Measurements from ENCODE around the gene RPEL1.
A peak's percentile ranks its signal among the peaks of the same experiment; 100 is the strongest.
"Not testable (repeated sequence)": the region's sequence is repeated elsewhere in the genome, so short reads cannot be mapped to it uniquely, and the experiment has no call there.

Gene RPEL1

DNA sequence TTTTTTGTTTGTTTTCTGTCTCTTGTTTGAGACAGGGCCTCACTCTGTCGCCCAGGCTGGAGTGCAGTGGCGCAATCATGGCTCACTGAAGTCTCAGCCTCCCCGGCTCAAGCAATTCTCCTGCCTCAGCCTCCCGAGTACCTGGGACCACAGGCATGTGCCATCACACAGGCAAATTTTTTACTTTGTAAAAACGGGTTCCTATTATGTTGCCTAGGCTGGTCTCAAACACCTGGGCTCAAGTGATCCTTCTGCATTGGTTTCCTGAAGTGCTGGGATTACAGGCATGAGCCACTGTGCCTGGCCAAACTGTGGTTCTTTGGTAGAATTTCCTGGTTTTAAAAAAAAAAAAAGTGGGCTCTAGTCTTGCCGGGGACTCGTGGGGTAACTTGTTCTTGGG is at the start of gene RPEL1:
Gene RPEL1, plus strand, starts transcription at position 301 of the 400 bp plus-strand sequence. CDS start 110 bp downstream, outside the sequence.
- DNase-seq (ENCODE audit: low read depth): not testable (repeated sequence)

DNA sequence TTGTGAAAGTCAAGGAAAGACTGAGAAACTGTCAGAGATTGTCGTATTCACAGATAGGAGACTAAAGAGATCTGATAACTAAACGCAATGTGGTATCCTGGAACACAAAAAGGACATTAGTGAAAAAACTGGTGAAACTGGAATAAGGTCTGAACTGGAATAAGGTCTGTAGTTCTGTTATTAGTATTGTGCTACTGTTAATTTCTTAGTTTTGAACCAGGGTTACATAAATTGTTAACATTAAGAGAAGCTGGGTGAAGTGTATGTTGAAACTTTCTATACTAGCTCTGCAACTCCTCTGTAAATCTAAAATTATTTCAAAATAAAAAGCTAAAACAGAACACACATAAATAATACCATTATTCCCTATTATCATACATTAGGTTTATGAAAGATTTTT is 49.2 kb upstream of the RPEL1 start:
- no peak for DNase-seq (ENCODE audit: low read depth)

DNA sequence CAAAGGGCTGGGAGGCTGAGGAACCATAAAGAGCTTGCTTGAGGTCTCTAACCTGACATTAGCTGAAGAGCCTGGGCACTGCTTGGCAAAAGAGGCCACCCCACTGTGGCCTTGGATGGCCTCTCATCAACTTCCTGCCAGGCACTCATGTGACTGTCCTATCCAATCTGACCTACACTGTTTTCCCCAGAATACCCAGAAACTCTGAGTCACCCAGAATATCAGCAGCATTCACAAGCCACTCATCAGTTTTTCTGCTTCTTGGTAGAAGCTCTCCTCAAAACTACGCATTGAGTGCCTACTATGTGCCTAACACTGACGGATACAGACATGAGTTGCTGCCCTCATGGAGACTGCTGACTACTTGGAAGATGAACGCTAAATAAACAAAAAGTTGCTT is 48.5 kb upstream of the RPEL1 start:
- peak; percentile 84 for DNase-seq (ENCODE audit: low read depth)

DNA sequence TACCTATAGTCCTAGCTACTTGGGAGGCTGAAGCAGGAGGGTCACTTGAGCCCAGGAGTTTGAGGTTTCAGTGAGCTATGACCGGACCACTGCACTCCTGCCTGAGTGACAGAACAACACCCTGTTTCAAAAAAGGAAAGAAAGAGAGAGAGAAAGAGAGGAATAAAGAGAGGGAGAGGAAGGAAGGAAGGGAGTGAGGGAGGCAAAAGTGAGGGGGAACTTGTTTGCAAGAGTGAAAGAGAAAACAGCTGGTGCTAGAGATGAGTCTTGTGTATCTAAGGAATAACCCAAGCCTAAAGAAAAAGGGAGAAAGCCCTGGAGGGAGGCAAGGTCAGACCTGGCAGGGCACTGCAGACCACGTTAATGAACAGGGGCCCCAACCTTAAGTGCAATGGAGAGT is 47.8 kb upstream of the RPEL1 start:
- peak; percentile 59 for DNase-seq (ENCODE audit: low read depth)

DNA sequence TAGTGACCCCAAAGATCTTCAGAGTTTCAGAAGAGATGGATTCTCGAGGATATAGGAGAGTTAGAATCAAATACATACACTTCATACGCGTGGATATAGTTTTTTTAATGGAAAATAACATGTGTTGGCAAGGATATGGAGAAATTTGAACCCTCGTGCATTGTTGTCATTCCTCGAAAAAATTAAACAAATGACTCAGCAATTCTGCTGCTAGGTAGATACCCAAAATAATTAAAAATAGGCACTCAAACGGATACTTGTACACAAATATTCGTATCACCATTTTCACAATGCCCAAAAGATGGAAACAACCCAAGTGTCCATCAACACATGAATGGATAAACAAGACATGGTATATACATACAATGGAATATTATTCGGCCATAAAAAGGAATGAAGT is 47.0 kb upstream of the RPEL1 start:
- DNase-seq (ENCODE audit: low read depth): no peak

DNA sequence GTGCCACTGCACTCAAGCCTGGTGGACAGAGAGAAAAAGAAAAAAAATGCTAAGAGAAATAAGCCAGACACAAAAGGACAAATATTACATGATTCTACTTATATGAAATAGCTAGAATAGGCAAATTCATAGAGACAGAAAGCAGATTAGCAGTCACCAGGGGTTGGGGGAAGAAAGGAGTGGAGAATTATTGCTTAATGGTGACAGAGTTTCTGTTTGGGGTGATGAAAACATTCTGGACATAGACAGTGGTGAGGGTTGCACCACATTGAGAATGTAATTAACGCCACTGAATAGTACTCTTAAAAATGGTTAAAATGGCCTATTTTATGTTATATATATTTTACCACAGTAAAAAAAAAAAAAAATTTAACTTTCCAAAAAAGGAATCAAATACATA is 46.2 kb upstream of the RPEL1 start:
- DNase-seq (ENCODE audit: low read depth): no peak

DNA sequence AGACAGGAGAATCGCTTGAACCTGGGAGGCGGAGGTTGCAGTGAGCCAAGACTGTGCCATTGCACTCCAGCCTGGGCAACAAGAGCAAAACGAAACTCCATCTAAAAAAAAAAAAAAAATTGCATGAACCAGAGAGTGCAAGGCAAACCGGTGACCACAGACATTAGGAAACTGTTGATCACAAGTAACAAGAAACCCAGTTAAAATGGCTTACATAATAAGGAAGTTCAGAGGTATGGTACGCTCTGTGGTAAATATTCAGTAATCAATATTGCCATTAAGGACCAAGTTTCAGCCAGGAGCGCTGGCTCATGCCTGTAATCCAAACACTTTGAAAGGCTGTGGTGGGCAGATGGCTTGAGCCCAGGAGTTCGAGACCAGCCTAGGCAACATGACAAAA is 43.4 kb upstream of the RPEL1 start:
- no peak for DNase-seq (ENCODE audit: low read depth)

DNA sequence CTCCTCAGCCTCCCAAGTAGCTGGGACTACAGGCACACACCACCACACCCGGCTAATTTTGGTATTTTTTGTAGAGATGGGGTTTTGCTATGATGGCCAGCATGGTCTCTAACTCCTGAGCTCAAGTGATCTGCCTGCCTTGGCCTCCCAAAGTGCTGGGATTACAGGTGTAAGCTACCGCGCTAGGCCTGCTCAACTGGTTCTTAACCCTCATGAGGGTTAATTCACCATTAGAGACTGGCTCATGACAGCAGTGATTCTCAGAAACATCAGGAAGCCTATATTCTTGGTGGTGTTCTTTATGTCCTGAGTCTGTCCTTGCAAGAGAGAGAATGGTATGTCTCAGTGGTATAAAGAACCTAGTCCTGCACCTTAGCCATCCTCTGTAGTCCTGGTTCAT is 42.2 kb upstream of the RPEL1 start:
- DNase-seq (ENCODE audit: low read depth): no peak

DNA sequence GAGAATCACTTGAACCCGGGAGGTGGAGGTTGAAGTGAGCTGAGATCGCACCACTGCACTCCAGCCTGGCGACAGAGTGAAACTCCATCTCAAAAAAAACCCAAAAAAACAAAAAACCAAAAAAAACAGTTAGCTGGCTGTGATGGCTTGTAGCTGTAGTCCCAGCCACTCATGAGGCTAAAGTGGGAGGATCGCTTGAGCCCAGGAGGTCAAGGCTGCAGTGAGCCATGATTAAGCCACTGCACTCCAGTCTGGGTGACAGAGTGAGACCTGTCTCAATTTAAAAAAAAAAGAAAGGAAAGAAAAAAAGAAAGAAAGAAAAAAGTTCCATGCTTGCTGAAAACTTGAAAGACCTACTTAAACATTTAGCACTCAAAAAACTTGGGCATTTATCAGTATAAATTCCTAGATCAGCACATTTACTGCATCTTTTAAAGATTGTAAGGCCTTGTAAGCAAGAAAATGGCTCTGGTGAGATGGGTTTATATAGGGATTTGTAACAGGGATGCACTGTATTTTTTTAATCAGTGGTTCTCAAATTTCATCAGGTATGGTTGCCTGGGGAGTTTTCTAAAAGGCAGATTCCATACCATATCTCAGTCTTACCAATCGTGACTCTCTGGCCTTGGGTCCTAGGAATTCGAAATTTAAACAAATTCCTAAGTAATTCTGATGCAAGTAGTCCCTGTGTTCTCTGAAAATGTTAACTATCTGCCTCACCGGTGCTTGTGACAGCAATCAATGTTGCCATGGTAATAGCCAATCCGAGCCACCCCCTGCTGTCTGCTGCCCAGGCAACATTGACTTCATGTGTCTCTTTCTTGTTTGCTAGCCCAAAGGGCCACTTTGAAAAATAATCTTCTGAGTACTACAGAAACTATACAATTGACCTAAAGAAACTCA is 41.1 kb upstream of the RPEL1 start:
- no peak for DNase-seq (ENCODE audit: low read depth)

DNA sequence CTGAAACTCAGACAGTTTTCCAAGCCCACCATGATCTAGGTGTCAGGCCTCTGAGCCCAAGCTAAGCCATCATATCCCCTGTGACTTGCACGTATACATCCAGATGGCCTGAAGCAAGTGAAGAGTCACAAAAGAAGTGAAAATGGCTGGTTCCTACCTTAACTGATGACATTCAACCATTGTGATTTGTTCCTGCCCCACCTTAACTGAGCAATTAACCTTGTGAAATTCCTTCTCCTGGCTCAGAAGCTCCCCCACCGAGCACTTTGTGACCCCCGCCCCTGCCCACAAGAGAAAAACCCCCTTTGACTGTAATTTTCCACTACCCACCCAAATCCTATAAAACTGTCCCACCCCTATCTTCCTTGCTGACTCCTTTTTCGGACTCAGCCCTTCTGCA is 40.3 kb upstream of the RPEL1 start:
- DNase-seq (ENCODE audit: low read depth): not testable (repeated sequence)

DNA sequence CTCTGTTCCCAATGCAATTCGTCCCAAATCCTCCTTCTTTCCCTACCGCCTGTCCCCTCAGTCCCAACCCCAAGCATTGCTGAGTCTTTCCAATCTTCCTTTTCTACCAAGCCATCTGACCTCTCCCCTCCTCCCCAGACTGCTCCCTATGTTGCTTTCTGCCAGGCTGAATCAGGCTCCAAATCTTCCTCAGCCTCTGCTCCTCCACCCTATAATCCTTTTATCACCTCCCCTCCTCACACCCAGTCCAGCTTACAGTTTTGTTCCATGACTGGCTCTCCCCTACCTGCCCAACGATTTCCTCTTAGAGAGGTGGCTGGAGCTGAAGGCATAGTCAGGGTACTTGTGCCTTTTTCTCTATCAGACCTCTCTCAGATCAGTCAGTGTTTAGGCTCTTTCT is 39.0 kb upstream of the RPEL1 start:
- DNase-seq (ENCODE audit: low read depth): not testable (repeated sequence)

DNA sequence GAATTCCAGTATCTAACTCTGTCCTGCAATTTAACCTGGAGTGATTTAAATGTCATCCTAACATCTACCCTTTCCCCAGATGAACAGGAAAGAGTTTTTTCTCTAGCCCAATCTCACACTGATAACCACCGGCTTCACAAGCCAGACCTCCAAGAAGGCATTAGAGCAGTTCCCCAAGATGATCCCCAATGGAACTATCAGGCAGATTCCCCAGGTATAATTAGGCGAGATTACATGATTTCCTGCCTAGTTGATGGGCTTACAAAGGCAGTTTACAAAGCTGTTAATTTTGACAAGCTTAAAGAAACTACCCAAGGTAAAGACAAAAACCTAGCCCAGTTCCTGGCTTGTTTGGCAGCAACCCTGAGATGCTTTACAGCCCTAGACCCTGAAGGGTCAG is 38.5 kb upstream of the RPEL1 start:
- DNase-seq (ENCODE audit: low read depth): no peak

DNA sequence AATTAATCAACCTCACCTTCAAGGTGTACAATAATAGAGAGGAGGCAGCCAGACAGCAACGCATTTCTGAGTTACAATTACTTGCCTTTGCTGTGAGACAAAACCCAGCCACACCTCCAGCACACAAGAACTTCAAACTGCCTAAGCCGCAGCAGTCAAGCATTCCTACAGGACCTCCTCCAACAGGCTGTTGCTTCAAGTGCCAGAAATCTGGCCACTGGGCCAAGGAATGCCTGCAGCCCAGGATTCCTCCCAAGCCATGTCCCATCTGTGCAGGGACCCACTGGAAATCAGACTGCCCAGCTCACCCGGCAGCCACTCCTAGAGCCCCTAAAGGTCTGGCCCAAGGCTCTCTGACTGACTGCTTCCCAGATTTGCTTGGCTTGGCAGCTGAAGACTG is 38.0 kb upstream of the RPEL1 start:
- not testable (repeated sequence) for DNase-seq (ENCODE audit: low read depth)

DNA sequence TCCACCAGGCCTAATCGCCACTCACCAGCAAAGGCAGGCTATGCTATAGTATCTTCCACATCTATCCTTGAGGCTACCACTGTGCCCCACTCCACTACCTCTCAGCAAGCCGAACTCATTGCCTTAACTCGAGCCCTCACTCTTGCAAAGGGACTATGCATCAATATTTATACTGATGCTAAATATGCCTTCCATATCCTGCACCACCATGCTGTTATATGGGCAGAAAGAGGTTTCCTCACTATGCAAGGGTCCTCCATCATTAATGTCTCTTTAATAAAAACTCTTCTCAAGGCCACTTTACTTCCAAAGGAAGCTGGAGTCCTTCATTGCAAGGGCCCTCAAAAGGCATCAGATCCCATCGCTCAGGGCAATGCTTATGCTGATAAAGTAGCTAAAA is 35.4 kb upstream of the RPEL1 start:
- DNase-seq (ENCODE audit: low read depth): not testable (repeated sequence)

DNA sequence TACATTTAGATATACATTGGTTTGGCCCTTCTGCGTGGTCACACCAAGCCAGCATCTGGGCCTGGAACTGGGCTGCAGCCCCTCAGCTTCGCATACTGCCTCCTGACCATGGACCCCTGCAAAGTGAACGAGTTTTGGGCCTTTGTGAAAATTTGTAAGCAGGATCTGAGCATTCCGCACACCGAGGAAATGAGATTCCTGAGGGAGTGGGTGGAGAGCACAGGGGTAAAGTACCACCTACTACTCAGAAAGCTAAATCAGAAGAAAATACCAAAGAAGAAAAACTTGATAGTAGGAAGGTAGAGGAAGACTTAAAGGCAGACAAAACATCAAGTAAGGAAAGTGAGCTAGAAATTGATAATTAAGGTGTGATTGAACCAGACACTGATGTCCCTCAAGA is 30.1 kb upstream of the RPEL1 start:
- no peak for DNase-seq (ENCODE audit: low read depth)

DNA sequence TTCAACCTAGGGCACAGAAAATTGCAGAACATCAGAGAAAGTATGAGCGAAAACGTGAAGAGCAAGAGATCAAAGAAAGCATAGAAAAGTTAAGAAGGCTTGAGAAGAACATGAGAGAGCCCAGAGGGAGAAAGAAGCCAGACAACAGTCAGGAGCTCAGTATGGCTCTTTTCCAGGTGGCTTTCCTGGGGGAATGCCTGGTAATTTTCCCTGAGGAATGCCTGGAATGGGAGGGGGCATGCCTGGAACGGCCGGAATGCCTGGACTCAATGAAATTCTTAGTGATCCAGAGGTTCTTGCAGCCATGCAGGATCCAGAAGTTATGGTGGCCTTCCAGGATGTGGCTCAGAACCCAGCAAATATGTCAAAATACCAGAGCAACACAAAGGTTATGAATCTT is 29.3 kb upstream of the RPEL1 start:
- not testable (repeated sequence) for DNase-seq (ENCODE audit: low read depth)

DNA sequence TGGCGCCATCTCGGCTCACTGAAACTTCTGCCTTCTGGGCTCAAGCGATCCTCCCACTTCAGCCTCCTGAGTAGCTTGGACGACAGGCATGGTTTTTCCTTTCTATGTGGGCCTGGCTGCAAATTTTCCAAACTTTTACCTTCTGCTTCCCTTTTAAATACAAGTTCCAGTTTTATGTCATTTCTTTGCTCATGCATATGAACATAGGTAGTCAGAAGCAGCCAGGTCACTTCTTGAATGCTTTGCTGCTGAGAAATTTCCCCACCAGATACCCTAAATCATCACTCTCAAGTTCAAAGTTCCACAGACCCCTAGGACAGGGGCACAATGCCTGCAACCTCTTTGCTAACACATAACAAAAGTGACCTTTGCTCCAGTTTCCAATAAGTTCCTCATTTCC is 21.6 kb upstream of the RPEL1 start:
- DNase-seq (ENCODE audit: low read depth): no peak

DNA sequence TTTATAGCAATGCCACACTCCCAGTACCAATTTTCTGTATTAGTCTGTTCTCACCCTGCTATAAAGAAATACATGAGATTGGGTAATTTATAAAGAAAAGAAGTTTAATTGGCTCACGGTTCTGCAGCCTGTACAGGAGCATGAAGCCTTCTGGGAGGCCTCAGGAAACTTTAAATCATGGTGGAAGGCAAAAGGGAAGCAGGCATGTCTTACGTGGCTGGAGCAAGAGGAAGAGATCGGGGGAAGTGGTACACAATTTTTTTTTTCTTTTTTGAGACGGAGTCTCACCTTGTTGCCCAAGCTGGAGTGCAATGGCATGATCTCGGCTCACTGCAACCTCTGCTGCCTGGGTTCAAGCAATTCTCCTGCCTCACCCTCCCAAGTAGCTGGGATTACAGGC is 21.0 kb upstream of the RPEL1 start:
- not testable (repeated sequence) for DNase-seq (ENCODE audit: low read depth)

DNA sequence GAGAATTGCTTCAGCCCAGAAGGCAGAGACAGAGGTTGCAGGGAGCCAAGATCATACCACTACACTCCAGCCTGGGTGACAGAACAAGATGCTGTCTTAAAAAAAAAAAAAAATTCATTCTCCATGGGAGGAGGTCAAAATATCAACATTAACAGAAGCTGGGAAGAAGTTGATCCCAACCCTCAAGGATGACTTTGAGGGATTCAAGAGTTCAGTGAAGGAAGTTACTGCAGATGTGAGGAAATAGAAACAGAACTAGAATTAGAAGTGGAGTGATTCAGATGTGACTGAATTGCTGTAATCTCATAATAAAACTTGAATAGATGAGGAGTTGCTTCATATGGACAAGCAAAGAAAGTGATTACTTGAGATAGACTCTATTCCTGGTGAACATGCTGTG is 19.7 kb upstream of the RPEL1 start:
- no peak for DNase-seq (ENCODE audit: low read depth)

DNA sequence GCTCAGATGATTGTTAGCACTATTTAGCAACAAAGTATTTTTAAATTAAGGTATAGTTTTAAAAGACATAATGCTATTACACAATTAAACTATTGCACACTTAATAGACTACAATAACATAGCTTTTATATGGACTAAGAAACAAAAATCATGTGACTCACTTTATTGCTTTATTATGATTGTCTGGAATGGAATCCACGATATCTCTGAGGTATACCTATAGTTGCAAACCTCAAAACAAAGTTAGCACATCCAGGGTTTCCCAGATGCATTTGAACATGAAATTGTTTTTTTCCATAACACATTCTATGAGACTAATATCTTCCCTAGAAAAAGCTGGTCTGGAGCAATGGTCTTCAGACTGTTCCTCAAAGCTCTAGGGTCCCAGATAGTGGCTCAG is 18.3 kb upstream of the RPEL1 start:
- no peak for DNase-seq (ENCODE audit: low read depth)

DNA sequence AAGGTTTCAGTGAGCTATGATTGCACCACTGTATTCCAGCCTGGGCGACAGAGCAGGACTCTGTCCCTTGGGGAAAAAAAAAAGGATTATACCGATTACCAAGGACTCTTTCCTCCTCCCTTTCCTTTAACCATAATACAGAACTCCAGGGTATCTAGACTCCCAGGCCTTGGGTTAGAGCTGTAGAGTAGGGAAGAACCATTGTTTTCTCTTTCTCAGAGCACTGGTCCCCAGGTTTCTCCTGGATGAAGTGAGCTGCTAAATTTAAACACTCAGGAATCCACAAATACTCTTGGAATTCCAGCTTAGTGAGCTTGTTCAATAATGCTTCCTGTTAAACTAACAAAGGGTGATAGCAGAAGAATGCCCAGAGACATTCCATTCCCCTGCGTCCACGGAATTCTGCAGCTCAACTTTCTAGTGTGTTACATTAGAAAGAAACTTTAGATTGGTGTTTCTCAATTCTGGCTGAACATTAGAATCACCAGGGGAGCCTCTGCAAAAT is 14.6 kb upstream of the RPEL1 start:
- DNase-seq (ENCODE audit: low read depth): no peak

DNA sequence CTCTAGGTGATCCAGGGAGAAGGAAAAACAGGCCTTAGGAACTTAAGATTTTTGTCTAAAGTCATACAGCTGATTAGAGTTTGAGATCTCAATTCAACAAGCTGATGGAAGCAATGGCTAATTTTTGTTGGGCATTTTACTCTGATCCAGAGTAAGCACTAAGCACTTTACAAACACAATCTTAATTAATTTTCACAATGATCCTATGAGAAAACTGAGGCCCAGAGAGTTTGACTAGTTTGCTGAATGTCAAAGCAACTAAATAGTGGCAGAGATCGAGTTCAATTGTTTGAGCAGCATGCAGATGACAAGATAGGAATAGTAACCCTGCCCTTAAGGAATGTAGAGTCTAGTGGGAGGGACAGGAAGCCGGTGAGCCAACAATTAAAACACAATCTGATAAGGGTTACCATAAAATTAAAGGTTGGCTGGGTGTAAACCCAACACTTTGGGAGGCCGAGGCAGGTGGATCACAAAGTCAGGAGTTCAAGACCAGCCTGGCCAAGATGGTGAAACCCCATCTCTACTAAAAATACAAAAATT is 13.5 kb upstream of the RPEL1 start:
- DNase-seq (ENCODE audit: low read depth): no peak

DNA sequence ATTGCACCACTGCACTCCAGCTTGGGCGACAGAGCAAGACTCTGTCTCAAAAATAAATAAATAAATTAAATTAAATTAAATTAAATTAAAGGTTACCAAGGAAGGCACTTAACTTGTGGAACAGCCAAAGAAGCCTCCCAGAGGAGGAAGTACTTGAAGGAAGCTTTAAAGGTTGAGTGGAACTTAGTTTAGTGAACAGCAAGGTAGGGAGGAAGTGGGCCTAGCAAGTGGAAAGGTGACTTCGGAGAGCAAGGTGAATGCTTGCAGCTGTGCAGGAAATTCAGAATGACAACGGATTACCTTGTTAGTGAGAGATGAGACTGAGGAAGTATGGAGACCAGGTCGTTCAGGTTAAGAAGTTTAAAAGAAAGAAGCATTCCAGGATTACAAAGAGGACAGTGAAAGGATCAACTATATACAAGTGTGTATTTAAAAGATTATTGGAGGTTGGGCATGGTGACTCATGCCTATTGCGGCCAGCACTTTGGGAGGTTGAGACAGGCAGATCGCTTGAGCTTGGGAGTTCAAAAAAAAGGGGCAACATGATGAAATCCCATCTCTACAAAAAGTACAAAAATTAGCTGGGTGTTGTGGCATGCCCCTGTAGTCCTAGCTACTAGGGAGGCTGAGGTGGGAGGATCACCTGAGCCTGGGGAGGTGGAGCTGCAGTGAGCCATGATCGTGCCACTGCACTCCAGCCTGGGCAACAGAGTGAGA is 12.8 kb upstream of the RPEL1 start:
- DNase-seq (ENCODE audit: low read depth): no peak
